ENCODE measurements around the gene ZFR.

DNA sequence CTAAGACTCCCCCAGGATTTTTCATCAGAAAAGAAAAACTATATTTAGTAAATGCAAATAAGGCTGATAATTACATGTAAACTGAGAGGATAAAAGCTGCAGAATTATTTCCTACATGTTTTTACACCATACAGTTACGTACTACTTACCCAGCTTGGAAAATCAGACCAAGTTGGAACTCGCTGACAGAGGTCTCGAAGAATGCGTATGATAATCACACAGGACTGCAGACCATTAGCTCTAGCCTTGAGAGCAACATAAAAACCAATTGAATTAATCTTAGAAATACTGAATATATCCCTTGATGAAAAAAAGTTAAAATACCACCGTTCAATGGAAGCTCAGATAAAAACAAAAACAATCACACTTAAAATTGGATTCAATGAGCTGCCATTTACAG is 65.6 kb downstream of the ZFR start:
- TF ChIP-seq, protein P1, sequence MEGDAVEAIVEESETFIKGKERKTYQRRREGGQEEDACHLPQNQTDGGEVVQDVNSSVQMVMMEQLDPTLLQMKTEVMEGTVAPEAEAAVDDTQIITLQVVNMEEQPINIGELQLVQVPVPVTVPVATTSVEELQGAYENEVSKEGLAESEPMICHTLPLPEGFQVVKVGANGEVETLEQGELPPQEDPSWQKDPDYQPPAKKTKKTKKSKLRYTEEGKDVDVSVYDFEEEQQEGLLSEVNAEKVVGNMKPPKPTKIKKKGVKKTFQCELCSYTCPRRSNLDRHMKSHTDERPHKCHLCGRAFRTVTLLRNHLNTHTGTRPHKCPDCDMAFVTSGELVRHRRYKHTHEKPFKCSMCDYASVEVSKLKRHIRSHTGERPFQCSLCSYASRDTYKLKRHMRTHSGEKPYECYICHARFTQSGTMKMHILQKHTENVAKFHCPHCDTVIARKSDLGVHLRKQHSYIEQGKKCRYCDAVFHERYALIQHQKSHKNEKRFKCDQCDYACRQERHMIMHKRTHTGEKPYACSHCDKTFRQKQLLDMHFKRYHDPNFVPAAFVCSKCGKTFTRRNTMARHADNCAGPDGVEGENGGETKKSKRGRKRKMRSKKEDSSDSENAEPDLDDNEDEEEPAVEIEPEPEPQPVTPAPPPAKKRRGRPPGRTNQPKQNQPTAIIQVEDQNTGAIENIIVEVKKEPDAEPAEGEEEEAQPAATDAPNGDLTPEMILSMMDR (IDR thresholded peaks at IDR 0.05), result no peak
- TF ChIP-seq EZH2 (IDR thresholded peaks at IDR 0.05), result no peak

Measured in neural progenitor cell (in vitro differentiated cells).